ENCODE results near the gene HIPK1. TPM values are rescaled to one million over a fixed set of nuclear protein-coding genes. Genes with fewer than 3 reads are reported as not detected.

HIPK1 gene
- total RNA-seq, 4 donors from 2014 or later, result 65.8 to 102 (median 84.7) TPM

DNA sequence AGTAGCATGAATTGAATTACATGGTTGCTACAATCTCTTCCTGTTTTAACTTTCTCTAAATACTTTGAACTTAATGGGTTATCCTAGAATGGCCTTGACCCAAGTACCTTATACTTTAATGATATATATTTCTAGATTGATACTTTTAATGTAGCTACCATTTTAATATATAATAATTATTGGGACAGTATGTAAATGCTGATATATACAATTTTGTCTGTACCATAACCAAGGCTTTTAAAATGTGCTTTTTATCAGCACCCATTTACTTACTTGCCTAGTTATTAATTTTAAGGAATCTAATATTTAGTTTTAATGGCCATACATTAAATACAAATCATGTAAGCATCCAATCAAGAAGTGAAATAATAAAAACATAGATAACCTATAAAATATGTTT lies 13.4 kb downstream of the HIPK1 start:
- H3K4me1 ChIP-seq, result peaks cover 16 to 22% of the 10 kb centered on the region in 2 donors

DNA sequence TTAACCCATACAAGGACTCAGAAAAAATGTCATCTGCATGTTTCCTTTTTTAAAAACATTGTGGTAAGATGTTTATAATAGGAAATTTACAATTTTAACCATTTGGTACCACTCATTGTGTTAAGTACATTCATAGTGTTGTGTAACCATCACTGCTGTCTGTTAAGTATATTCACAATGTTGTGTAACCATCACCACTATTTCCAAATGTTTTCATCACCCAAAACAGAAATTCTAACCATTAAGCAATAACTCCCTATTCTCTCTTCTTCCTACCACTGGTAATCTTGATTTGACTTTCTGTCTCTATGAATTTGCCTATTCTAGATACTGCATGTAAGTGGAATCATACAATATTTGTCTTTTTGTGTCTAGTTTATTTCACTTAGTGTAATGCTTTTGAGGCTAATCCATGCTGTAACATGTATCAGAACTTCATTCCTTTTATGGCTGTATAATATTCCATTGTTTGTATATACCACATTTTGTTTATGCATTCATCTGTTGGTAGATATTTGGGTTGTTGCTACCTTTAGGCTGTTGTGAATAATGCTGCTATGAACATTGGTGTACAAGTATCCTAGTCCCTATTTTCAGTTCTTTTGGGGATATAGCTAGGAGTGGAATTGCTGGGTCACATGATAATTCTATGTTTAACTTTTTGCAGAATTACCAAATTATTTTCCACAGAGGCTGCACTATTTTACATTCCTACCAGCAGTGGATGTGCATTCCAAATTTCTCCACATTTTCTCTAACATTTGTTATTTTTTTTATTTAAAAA lies 14.1 kb downstream of the HIPK1 start:
- no peaks in the 10 kb centered on the region for H3K9me3 ChIP-seq
- peaks cover 11 to 13% of the 10 kb centered on the region in 2 donors for H3K36me3 ChIP-seq
- no peak for DNase-seq
- H3K27ac ChIP-seq, result no peak overlapping the region
- peaks cover 23 to 26% of the 10 kb centered on the region in 2 donors for H3K4me1 ChIP-seq
- H3K4me3 ChIP-seq (replicated peaks in 1 of 3), result no peak overlapping the region
- TF ChIP-seq, protein P1, sequence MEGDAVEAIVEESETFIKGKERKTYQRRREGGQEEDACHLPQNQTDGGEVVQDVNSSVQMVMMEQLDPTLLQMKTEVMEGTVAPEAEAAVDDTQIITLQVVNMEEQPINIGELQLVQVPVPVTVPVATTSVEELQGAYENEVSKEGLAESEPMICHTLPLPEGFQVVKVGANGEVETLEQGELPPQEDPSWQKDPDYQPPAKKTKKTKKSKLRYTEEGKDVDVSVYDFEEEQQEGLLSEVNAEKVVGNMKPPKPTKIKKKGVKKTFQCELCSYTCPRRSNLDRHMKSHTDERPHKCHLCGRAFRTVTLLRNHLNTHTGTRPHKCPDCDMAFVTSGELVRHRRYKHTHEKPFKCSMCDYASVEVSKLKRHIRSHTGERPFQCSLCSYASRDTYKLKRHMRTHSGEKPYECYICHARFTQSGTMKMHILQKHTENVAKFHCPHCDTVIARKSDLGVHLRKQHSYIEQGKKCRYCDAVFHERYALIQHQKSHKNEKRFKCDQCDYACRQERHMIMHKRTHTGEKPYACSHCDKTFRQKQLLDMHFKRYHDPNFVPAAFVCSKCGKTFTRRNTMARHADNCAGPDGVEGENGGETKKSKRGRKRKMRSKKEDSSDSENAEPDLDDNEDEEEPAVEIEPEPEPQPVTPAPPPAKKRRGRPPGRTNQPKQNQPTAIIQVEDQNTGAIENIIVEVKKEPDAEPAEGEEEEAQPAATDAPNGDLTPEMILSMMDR (IDR thresholded peaks at IDR 0.05), result no peak
- TF ChIP-seq POLR2A (IDR thresholded peaks at IDR 0.05), result no peak
- no peaks in the 10 kb centered on the region for H3K27me3 ChIP-seq
- intact Hi-C loops (cut with DNase I), result no loop called here

More for the DNA sequence above, 13.4 kb downstream of the HIPK1 start:
- Histone ChIP-seq H3K4me3 (replicated peaks in 1 of 3) (no peak overlapping the region), H3K36me3 (peaks cover 11 to 13% of the 10 kb centered on the region in 2 donors), H3K27me3 (no peaks in the 10 kb centered on the region), H3K9me3 (no peaks in the 10 kb centered on the region), H3K27ac (no peak overlapping the region)
- intact Hi-C loops (cut with DNase I), result no loop called here
- DNase-seq, result no peak
- TF ChIP-seq POLR2A (IDR thresholded peaks at IDR 0.05), result no peak
- TF ChIP-seq, protein P1 (IDR thresholded peaks at IDR 0.05), result no peak

DNA sequence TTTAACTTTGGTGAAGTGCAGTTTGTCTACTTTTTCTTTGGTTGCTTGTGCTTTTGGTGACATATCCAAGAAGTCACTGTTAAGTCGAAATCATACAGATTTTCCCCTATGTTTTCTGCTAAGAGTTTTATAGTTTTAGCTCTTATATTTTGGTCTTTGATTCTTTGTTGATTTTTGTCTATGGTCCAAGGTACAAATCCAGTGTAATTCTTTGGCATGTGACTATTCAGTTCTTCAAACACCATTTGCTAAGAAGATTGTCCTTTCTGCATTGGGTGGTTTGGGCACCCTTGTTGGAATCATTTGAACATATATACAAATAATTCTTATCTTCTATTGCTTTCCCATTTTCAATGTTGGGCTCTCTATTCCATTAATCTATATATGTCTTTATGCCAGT lies 16.2 kb downstream of the HIPK1 start:
- DNase-seq, result no peak
- Histone ChIP-seq H3K27ac (no peak overlapping the region), H3K4me1 (peaks cover 31 to 34% of the 10 kb centered on the region in 2 donors), H3K36me3 (peaks cover 11 to 13% of the 10 kb centered on the region in 2 donors), H3K27me3 (no peaks in the 10 kb centered on the region), H3K4me3 (replicated peaks in 1 of 3) (no peak overlapping the region), H3K9me3 (no peaks in the 10 kb centered on the region)
- intact Hi-C loops (cut with DNase I), result no loop called here
- WGBS, 2 donors, result 96 to 97% methylated on average over 1 of the region's 1 CpG
- no peak for TF ChIP-seq POLR2A (IDR thresholded peaks at IDR 0.05)
- TF ChIP-seq, protein P1 (IDR thresholded peaks at IDR 0.05), result no peak

DNA sequence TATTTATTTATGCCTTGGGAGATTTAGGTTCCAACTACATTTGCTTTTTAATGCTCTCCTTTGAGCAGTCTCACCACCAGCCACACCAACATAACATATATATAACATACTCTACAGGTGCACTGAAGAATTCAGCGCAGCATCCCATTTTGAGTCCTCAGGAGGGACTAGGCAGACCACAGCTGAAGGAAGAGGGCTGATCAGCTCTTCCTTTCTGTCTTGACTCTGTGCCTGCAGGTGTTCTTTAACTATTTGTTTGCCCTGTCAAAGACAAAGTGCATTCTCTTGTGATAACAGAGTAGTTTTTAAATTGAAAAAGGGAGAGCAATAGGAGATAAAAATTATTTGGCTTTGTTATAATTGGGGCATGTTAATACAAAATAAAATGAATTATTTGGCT lies 17.0 kb downstream of the HIPK1 start:
- intact Hi-C loops (cut with DNase I), result no loop called here
- TF ChIP-seq POLR2A (IDR thresholded peaks at IDR 0.05), result no peak
- TF ChIP-seq, protein P1 (IDR thresholded peaks at IDR 0.05), result no peak
- H3K27me3 ChIP-seq, result no peaks in the 10 kb centered on the region
- H3K4me3 ChIP-seq (replicated peaks in 1 of 3), result no peak overlapping the region
- no peaks in the 10 kb centered on the region for H3K9me3 ChIP-seq
- WGBS, 2 donors, result 82 to 93% methylated on average over 1 of the region's 1 CpG
- DNase-seq, result no peak
- H3K27ac ChIP-seq, result no peak overlapping the region
- H3K36me3 ChIP-seq, result peaks cover 4 to 6% of the 10 kb centered on the region in 2 donors
- peaks cover 31 to 34% of the 10 kb centered on the region in 2 donors for H3K4me1 ChIP-seq

DNA sequence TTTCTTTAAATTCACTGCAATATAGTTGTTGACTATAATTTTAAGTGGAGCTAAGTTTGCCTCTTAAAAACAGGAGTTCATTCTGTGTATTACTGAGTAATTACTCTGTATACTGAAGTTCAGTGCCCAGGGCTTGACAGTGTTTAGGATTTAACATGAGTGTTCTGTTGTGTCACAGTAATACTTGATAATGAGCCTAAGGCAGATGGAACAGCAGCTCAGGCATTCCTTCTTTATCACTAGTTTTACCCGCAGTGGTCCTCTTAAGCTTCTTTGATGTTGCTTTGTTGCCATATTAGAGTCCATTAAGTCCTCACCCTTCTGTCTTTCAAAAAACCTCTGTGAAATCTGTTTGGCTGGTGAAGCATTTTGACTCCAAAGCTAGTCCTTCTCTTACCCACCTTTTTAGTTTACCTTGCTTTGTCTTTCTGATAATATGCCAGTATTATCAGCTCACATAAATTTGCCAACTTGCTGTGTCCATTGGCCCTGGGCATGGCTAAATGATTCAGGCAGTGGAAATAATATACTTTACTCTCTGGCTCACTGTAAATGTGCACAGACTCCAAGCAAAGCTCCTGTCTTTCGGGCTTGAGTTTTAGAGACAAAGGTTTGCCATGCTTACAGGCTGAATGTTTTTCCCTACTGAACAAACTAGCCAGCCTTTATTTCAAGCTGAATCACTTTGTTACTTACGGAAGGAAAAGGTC lies 17.7 kb downstream of the HIPK1 start:
- intact Hi-C loops (cut with DNase I), result no loop called here
- 33 to 38% methylated on average over 3 of the region's 3 CpGs for WGBS, 2 donors
- H3K4me1 ChIP-seq, result peaks cover 31 to 34% of the 10 kb centered on the region in 2 donors
- TF ChIP-seq, protein P1 (IDR thresholded peaks at IDR 0.05), result no peak
- TF ChIP-seq POLR2A (IDR thresholded peaks at IDR 0.05), result no peak
- peak overlapping the region in 2 of 3 donors; percentile 31 to 72 for H3K27ac ChIP-seq
- no peaks in the 10 kb centered on the region for H3K9me3 ChIP-seq
- H3K36me3 ChIP-seq, result peaks cover 0 to 4% of the 10 kb centered on the region in 2 donors
- no peak for DNase-seq
- no peak overlapping the region for H3K4me3 ChIP-seq (replicated peaks in 1 of 3)
- no peaks in the 10 kb centered on the region for H3K27me3 ChIP-seq
